Left hindlimb (tissue), 1 donor: ENCODE measurements around the gene BCL7B.

Experiments
- DNase-seq: peaks from one replicate; pipeline ENCODE4 v3.0.0-alpha.2; 2018

BCL7B gene

GRCh38 chr7:73487486-73487885 is 70.0 kb downstream of the BCL7B start:
- DNase-seq, result no peak
